GM18873 (cell line): ENCODE data around the gene HOXC13.

Source experiments
- ATAC-seq: cut with Tn5 transposase; IDR thresholded peaks from one replicate; pipeline ENCODE4 v1.9.1; 2021; ENCODE audit warnings: mild to moderate bottlenecking, moderate library complexity, moderate number of reproducible peaks; ENCODE audit not compliant: unreplicated experiment, low FRiP score

HOXC13 gene

GRCh38 chr12:53953831-53954693, 15.4 kb downstream of the HOXC13 start:
- no peak for ATAC-seq

- no peak for ATAC-seq
Observed at GRCh38 chr12:53954694-53955035, 16.0 kb downstream of the HOXC13 start, which contains the start of gene HOXC12. Gene HOXC12, plus strand, starts transcription at chr12:53954903. Its CDS starts 27 bp downstream, at chr12:53954930.

GRCh38 chr12:53955036-53955775, 16.6 kb downstream of the HOXC13 start:
- no peak for ATAC-seq

GRCh38 chr12:53955776-53956250, 17.2 kb downstream of the HOXC13 start:
- no peak for ATAC-seq

- no peak for ATAC-seq
Observed at GRCh38 chr12:53956251-53956887, 17.7 kb downstream of the HOXC13 start.

- no peak for ATAC-seq
Observed at GRCh38 chr12:53956914-53957536, 18.4 kb downstream of the HOXC13 start.

GRCh38 chr12:53958128-53958527, 19.5 kb downstream of the HOXC13 start:
- no peak for ATAC-seq

GRCh38 chr12:53959314-53959713, 20.7 kb downstream of the HOXC13 start:
- no peak for ATAC-seq

- no peak for ATAC-seq
Observed at GRCh38 chr12:53960187-53961024, 21.8 kb downstream of the HOXC13 start.

- no peak for ATAC-seq
Observed at GRCh38 chr12:53961025-53961761, 22.6 kb downstream of the HOXC13 start.

GRCh38 chr12:53963005-53963404, 24.4 kb downstream of the HOXC13 start:
- ATAC-seq, result no peak

GRCh38 chr12:53963434-53964314, 25.0 kb downstream of the HOXC13 start:
- ATAC-seq, result no peak

- no peak for ATAC-seq
Observed at GRCh38 chr12:53964315-53964713, 25.7 kb downstream of the HOXC13 start.

- ATAC-seq, result no peak
Observed at GRCh38 chr12:53965281-53966084, 26.9 kb downstream of the HOXC13 start.

GRCh38 chr12:53966085-53966384, 27.4 kb downstream of the HOXC13 start:
- no peak for ATAC-seq

GRCh38 chr12:53966385-53967133, 27.9 kb downstream of the HOXC13 start:
- no peak for ATAC-seq

GRCh38 chr12:53967421-53967925, 28.8 kb downstream of the HOXC13 start:
- no peak for ATAC-seq
